Neuronal stem cell (in vitro differentiated cells): ENCODE data around the gene RPS6KA2.

Experiments used
- DNase-seq: peaks from one replicate; pipeline ENCODE4 v3.0.0-alpha.2; 2013; ENCODE audit warnings: low spot score
- H2AFZ ChIP-seq: one replicate; pipeline ENCODE4 v1.6.1; 2013; ENCODE audit warnings: mild to moderate bottlenecking, low read length, inconsistent platforms
- H2AK5ac ChIP-seq: 2 replicates; pipeline ENCODE4 v1.6.1; 2013; ENCODE audit warnings: low read depth, mild to moderate bottlenecking, inconsistent platforms, low read length, moderate library complexity, mixed read lengths
- H2BK120ac ChIP-seq: 2 replicates; pipeline ENCODE4 v1.6.1; 2013; ENCODE audit warnings: low read depth, mild to moderate bottlenecking, inconsistent platforms, low read length, moderate library complexity, mixed read lengths
- H2BK12ac ChIP-seq: one replicate; pipeline ENCODE4 v1.6.1; 2013; ENCODE audit warnings: low read length, inconsistent platforms
- H2BK15ac ChIP-seq: 2 replicates; pipeline ENCODE4 v1.6.1; 2013; ENCODE audit warnings: mild to moderate bottlenecking, low read length, inconsistent platforms, mixed read lengths
- H2BK5ac ChIP-seq: one replicate; pipeline ENCODE4 v1.6.1; 2013; ENCODE audit warnings: inconsistent platforms, mild to moderate bottlenecking, low read length, moderate library complexity
- H3K14ac ChIP-seq: one replicate; pipeline ENCODE4 v1.6.1; 2013; ENCODE audit warnings: low read length, inconsistent platforms
- H3K18ac ChIP-seq: 2 replicates; pipeline ENCODE4 v1.6.1; 2013; ENCODE audit warnings: low read length, inconsistent platforms
- H3K23ac ChIP-seq: 2 replicates; pipeline ENCODE4 v1.6.1; 2013; ENCODE audit warnings: low read depth, mild to moderate bottlenecking, mixed read lengths, low read length, inconsistent platforms; ENCODE audit not compliant: poor library complexity
- H3K27ac ChIP-seq: replicated peaks from 3 replicates; pipeline ENCODE4 v1.5.1; 2013; ENCODE audit warnings: low read length, inconsistent platforms
- H3K27me3 ChIP-seq, 3 experiments: 2 replicates each; pipeline ENCODE4 v1.6.1; 2013; ENCODE audit warnings: low read length in 3 of 3, mild to moderate bottlenecking in 2 of 3, inconsistent platforms in 1 of 3, low read depth in 1 of 3, mixed read lengths in 1 of 3, moderate library complexity in 1 of 3; ENCODE audit not compliant: control insufficient read depth in 3 of 3, insufficient read depth in 3 of 3
- H3K36me3 ChIP-seq, 2 donors: replicated peaks in 1 of 2; 2 replicates each; pipeline ENCODE4 v1.6.1; 2013; ENCODE audit warnings: low read length in 2 of 2; ENCODE audit not compliant: control insufficient read depth in 2 of 2, insufficient read depth in 2 of 2
- H3K4ac ChIP-seq: 2 replicates; pipeline ENCODE4 v1.6.1; 2013; ENCODE audit warnings: inconsistent platforms, mild to moderate bottlenecking, low read length, moderate library complexity
- H3K4me1 ChIP-seq, 2 donors: 1 replicate in 1 of 2; 2 replicates in 1 of 2; pipeline ENCODE4 v1.6.1; 2013; ENCODE audit warnings: low read length in 2 of 2, low read depth in 1 of 2; ENCODE audit not compliant: control insufficient read depth in 2 of 2, insufficient read depth in 1 of 2
- H3K4me2 ChIP-seq: one replicate; pipeline ENCODE4 v1.6.1; 2013; ENCODE audit warnings: mild to moderate bottlenecking, low read length, inconsistent platforms; ENCODE audit not compliant: insufficient read depth, poor library complexity, severe bottlenecking
- H3K4me3 ChIP-seq, 2 donors: 2 replicates each; pipeline ENCODE4 v1.5.1; 2013; ENCODE audit warnings: low read length in 2 of 2, mild to moderate bottlenecking in 2 of 2, inconsistent platforms in 1 of 2, moderate library complexity in 1 of 2
- H3K79me1 ChIP-seq: one replicate; pipeline ENCODE4 v1.6.1; 2013; ENCODE audit warnings: low read depth, mild to moderate bottlenecking, inconsistent platforms, low read length, moderate library complexity
- H3K9ac ChIP-seq: one replicate; pipeline ENCODE4 v1.6.1; 2013; ENCODE audit warnings: mild to moderate bottlenecking, low read depth, low read length, inconsistent platforms; ENCODE audit not compliant: poor library complexity
- H3K9me3 ChIP-seq, 2 donors: replicated peaks in 1 of 2; 2 replicates each; pipeline versions ENCODE3 to v1.6.1; 2013; ENCODE audit warnings: low read length in 2 of 2, mild to moderate bottlenecking in 2 of 2, inconsistent platforms in 1 of 2, low read depth in 1 of 2, mixed read lengths in 1 of 2, moderate library complexity in 1 of 2; ENCODE audit not compliant: control insufficient read depth in 2 of 2, insufficient read depth in 1 of 2
- H4K8ac ChIP-seq: one replicate; pipeline ENCODE4 v1.6.1; 2013; ENCODE audit warnings: low read depth, mild to moderate bottlenecking, inconsistent platforms, low read length, moderate library complexity
- H4K91ac ChIP-seq: one replicate; pipeline ENCODE4 v1.6.1; 2013; ENCODE audit warnings: low read length, low read depth, mild to moderate bottlenecking, inconsistent platforms; ENCODE audit not compliant: poor library complexity
- WGBS, 2 donors: extraction: QIAGEN DNeasy Blood & Tissue Kit; methylation state at CpG; one replicate each; pipeline ENCODE4 v1.1.7; 2013; ENCODE audit warnings: missing lambda C conversion rate in 2 of 2, mixed read lengths in 1 of 2; ENCODE audit not compliant: insufficient read length in 2 of 2, insufficient replicate concordance in 1 of 2; ENCODE audit errors: extremely low coverage in 2 of 2; 5-methylcytosine and 5-hydroxymethylcytosine counted together

RPS6KA2 gene

GRCh38 chr6:166578536-166579236 is 48.4 kb downstream of the RPS6KA2 start:
- H3K4me3 ChIP-seq: no peak overlapping the region
- H2BK12ac ChIP-seq: no peak overlapping the region
- H3K4ac ChIP-seq: no peak overlapping the region
- H2BK120ac ChIP-seq: no peak overlapping the region
- H3K27ac ChIP-seq: no peak overlapping the region
- H3K36me3 ChIP-seq: peaks cover 0 to 2% of the 10 kb centered on the region in 2 donors
- no peak overlapping the region for H4K91ac ChIP-seq
- no peak overlapping the region for H3K9ac ChIP-seq
- H3K4me2 ChIP-seq: no peak overlapping the region
- no peak overlapping the region for H3K14ac ChIP-seq
- peaks cover 1 to 32% of the 10 kb centered on the region in 2 donors for H3K9me3 ChIP-seq
- H3K79me1 ChIP-seq: peaks cover 6% of the 10 kb centered on the region
- H2BK15ac ChIP-seq: no peak overlapping the region
- no peak overlapping the region for H3K23ac ChIP-seq
- H2AFZ ChIP-seq: no peak overlapping the region
- DNase-seq: no peak
- no CpG with 5 or more reads among the region's 15 CpGs for WGBS, 2 donors
- H2BK5ac ChIP-seq: no peak overlapping the region
- no peaks in the 10 kb centered on the region for H3K27me3 ChIP-seq
- no peak overlapping the region for H2AK5ac ChIP-seq
- H3K18ac ChIP-seq: peak overlapping the region; percentile 44
- H4K8ac ChIP-seq: no peak overlapping the region
- H3K4me1 ChIP-seq: peaks cover 0 to 8% of the 10 kb centered on the region in 2 donors

GRCh38 chr6:166575205-166575604 is 51.8 kb downstream of the RPS6KA2 start:
- Histone ChIP-seq H3K14ac (no peak overlapping the region), H4K8ac (no peak overlapping the region), H3K27ac (no peak overlapping the region), H3K79me1 (peaks cover 8% of the 10 kb centered on the region), H3K27me3 (no peaks in the 10 kb centered on the region), H3K23ac (no peak overlapping the region), H2AK5ac (no peak overlapping the region), H3K4me3 (no peak overlapping the region), H4K91ac (no peak overlapping the region), H2BK12ac (no peak overlapping the region), H3K18ac (no peak overlapping the region), H3K9ac (no peak overlapping the region), H3K36me3 (peaks cover 0 to 2% of the 10 kb centered on the region in 2 donors), H3K4me2 (no peak overlapping the region), H3K9me3 (peaks cover 1 to 32% of the 10 kb centered on the region in 2 donors), H2BK5ac (no peak overlapping the region), H3K4me1 (peaks cover 4 to 16% of the 10 kb centered on the region in 2 donors), H3K4ac (no peak overlapping the region), H2BK120ac (no peak overlapping the region), H2AFZ (no peak overlapping the region), H2BK15ac (no peak overlapping the region)
- no CpG with 5 or more reads among the region's 11 CpGs for WGBS, 2 donors
- DNase-seq: no peak

GRCh38 chr6:166573511-166574216 is 53.4 kb downstream of the RPS6KA2 start:
- no peak overlapping the region for H3K9ac ChIP-seq
- H3K18ac ChIP-seq: peak overlapping the region; percentile 25
- DNase-seq: no peak
- H3K4ac ChIP-seq: no peak overlapping the region
- H4K8ac ChIP-seq: no peak overlapping the region
- H3K79me1 ChIP-seq: peaks cover 8% of the 10 kb centered on the region
- peaks cover 3 to 32% of the 10 kb centered on the region in 2 donors for H3K9me3 ChIP-seq
- no peak overlapping the region for H2BK5ac ChIP-seq
- no peak overlapping the region for H2AFZ ChIP-seq
- no peak overlapping the region for H2BK12ac ChIP-seq
- no peaks in the 10 kb centered on the region for H3K27me3 ChIP-seq
- H3K36me3 ChIP-seq: peaks cover 2% of the 10 kb centered on the region in 2 donors
- no peak overlapping the region for H3K14ac ChIP-seq
- no peak overlapping the region for H3K27ac ChIP-seq
- no peak overlapping the region for H3K4me2 ChIP-seq
- peaks cover 4 to 16% of the 10 kb centered on the region in 2 donors for H3K4me1 ChIP-seq
- no peak overlapping the region for H2BK15ac ChIP-seq
- H2AK5ac ChIP-seq: no peak overlapping the region
- H3K23ac ChIP-seq: no peak overlapping the region
- H2BK120ac ChIP-seq: no peak overlapping the region
- H4K91ac ChIP-seq: no peak overlapping the region
- no CpG with 5 or more reads among the region's 18 CpGs for WGBS, 2 donors
- H3K4me3 ChIP-seq: no peak overlapping the region
